ENCODE measurements around the gene NANOGP8.

- no peak for TF ChIP-seq CTCF (IDR thresholded peaks at IDR 0.05)
- TF ChIP-seq POLR2A (IDR thresholded peaks at IDR 0.05) = no peak
These were observed 38.6 kb upstream of the NANOGP8 start for GRCh38 chr15:35123743-35124142.
